Measurements from ENCODE around the gene RBM15.
A peak's percentile ranks its signal among the peaks of the same experiment; 100 is the strongest.

RBM15 gene

DNA sequence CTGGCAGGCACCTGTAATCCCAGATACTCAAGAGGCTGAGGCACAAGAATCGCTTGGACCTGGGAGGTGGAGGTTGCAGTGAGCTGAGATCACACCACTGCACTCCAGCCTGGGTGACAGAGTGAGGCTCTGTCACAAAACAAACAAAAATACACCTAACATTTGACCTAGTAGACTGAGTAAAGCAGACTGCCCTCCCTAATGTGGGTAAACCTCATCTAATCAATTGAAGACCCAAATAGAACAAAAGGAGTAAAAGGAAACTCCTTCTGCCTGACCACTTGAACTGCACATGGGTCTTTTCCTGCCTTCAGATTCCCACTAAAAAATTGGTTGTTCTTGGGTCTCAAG, 19.0 kb upstream of the RBM15 start:
- DNase-seq, result no peak

DNA sequence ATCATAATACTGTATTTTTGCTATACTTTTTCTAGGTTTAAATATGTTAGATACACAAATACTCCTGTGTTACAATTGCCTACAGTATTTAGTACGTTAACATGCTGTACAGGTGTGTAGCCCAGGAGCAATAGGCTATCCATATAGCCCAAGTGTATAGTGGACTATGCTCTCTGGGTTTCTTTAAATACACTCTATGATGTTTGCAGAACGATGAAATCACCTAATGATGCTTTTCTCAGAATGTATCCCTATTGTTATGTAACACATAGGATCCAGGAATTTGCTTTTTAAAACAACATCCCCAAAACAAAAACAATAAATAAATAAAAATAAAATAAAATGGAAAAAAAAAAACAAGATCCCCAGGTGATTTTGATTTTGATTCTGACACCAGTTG, 18.1 kb upstream of the RBM15 start:
- no peak for DNase-seq

DNA sequence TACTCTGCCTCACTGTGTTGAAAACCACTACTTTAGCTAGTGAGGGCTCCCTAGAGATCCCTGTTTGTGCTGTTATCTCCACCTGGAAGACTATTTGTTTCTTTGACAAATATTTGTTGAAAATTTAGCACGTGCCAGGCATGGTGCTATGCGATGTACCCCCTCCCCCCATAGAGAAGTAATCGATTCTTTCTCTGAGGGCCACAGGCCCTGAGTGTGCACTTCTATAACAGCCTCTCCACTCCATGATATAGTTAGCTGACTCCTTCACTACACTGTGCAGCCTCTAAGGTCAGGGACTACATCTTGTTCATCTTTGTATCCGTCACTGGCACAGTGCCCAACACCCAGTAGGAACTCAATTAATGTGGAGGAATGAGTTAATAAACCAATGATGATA, 17.3 kb upstream of the RBM15 start:
- DNase-seq, result no peak

DNA sequence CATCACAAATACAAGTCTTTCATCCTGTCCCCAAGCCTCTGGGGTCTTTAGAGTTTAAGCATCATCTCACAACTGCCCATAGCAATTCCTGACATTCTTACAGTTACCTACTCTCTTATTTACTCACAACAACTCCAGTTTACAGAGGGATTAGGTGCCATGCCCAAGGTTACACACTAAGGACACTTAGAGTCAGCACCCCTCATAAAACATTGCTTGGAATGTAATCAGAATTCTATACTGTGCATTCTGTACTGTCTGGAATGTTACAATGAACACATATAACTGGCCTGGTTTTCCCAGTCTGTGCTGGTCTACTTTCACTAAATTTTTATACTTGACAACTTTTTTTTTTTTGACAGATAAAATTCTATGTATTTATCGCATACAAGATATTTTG, 14.5 kb upstream of the RBM15 start:
- no peak for DNase-seq

- no peak for DNase-seq
Observed at GRCh38 chr1:110326826-110327225, 12.4 kb upstream of the RBM15 start.

DNA sequence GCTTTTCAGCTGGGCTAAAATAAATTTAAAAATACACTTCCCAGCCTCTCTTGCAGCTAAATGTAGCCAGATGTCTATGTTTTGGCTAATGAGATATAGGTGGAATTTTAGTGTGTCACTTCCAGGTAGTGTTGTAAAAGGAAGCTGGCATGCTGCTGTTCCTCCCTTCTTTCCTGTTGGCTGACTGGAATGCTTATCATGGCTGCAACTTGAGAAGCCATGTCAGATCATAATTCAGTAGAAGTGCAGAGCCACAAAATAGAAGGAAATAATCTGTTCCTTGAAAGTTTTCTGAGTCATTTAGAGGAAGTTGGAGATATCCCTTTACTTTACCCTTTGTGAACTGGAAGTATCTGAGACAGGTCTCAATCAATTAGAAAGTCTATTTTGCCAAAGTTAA, 10.9 kb upstream of the RBM15 start:
- DNase-seq, result no peak

DNA sequence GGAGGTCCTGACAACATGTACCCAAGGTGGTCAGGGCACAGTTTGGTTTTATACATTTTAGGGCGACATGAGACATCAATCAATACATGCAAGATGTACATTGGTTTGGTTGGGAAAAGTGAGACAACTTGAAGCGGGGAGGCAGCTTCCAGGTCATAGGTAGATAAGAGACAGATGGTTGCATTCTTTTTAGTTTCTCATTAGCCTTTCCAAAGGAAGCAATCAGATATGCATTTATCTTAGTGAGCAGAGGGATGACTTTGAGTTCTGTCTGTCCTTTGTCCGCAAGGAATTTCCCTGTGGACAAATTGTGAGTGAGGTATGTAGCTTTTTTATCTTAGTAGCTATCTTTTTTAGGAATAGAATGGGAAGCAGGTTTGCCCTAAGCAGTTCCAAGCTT, 10.5 kb upstream of the RBM15 start:
- DNase-seq, result no peak

GRCh38 chr1:110335265-110335664, 3.9 kb upstream of the RBM15 start:
- no peak for DNase-seq

- DNase-seq, result no peak
Observed at GRCh38 chr1:110336300-110337039, 2.7 kb upstream of the RBM15 start.

DNA sequence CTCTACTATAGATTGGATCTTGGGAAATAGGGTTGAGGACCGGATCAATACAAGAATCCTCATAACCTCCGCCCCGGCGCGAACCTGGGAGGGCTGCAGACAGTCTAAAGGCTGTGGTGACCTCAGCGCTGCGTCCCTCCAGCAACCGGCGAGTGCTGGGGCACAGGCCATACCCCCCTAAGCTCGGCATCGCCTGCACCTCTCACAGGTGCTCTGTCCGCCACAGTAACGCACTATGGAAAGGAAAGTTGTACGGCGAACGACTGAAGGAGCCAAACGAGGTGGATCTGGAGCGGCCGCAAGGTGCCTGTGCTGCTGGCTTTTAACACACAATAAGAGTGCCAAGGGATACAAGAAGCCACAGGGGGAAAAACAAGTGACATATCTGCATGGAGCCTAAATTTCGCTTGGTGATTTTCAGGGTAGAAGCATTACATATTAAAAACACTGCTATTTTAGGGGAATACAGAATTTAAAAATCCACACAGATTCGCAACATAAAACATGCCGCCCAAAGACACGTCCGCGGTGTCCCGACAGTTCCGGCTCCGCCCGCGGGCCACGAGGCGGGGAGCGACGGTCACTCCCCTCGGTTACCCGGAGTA, 1.4 kb upstream of the RBM15 start:
- no peak for DNase-seq

- peak; percentile 95 for DNase-seq
Observed at GRCh38 chr1:110338309-110338885, 780 bp upstream of the RBM15 start.

- peak; percentile 63 for DNase-seq
Observed at GRCh38 chr1:110339407-110340206, 430 bp downstream of the RBM15 start.

- no peak for DNase-seq
Observed at GRCh38 chr1:110340207-110340468, 961 bp downstream of the RBM15 start.

DNA sequence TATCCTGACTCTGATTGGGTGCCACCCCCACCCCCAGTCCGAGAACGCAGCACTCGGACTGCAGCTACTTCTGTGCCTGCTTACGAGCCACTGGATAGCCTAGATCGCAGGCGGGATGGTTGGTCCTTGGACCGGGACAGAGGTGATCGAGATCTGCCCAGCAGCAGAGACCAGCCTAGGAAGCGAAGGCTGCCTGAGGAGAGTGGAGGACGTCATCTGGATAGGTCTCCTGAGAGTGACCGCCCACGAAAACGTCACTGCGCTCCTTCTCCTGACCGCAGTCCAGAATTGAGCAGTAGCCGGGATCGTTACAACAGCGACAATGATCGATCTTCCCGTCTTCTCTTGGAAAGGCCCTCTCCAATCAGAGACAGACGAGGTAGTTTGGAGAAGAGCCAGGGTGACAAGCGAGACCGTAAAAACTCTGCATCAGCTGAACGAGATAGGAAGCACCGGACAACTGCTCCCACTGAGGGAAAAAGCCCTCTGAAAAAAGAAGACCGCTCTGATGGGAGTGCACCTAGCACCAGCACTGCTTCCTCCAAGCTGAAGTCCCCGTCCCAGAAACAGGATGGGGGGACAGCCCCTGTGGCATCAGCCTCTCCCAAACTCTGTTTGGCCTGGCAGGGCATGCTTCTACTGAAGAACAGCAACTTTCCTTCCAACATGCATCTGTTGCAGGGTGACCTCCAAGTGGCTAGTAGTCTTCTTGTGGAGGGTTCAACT, 2.1 kb downstream of the RBM15 start:
- no peak for DNase-seq

GRCh38 chr1:110341872-110342331, 2.7 kb downstream of the RBM15 start:
- no peak for DNase-seq

DNA sequence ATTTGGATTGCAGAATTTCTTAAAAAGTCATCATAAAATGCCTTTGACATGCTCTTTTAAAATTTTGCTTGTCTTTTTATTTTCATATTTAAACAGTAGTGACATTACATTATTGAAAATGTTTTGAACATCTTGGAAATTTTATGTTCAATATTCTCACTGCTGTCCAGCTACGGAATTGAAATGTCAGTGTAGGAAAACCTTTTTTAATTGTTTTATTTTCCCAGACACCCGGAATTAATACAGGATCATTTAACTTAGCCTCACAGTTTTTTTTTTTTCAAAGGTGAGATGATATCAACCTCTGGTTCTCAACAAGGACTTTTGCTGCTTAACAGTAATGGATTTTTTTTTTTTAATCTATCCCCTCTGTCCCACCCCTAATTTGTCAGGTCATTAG, 4.1 kb downstream of the RBM15 start:
- DNase-seq, result no peak

DNA sequence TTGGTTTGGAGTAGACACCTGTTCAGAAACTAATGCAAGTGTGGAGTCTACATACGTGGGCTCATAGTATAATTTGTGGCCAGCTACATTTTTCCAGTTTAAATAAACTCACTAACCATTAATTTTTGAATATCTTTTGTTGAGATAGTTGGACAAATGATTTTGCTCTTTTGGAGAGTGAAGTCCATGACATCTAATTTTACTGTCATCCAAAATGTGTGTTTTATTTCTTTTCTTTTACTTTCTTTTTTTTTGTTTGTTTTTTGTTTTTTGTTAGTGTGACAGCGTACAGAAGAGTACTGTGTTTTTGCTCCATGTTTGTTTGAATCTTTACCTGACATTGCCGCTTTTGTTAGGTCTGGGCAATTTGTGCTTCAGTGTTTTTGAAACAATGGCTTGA, 5.0 kb downstream of the RBM15 start:
- no peak for DNase-seq

DNA sequence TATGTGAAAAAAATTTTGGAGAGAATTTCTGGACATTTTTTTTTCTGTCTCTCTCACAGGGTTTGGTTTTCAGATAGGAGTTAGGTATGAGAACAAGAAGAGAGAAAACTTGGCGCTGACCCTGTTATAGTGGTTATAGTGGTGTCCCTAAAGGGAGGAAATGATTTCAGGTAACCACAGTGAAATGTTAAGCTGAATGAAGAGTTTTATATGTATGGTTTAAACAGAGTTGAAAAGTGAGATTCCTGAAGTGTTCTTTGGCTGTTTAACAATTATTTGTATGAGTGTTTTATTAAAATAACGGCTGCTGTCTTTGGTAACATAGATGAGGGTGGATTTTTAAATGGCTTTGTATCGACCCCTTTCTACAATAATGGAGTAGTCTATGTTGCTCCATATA, 6.3 kb downstream of the RBM15 start:
- no peak for DNase-seq

GRCh38 chr1:110346690-110347089, 7.5 kb downstream of the RBM15 start:
- DNase-seq, result no peak

DNA sequence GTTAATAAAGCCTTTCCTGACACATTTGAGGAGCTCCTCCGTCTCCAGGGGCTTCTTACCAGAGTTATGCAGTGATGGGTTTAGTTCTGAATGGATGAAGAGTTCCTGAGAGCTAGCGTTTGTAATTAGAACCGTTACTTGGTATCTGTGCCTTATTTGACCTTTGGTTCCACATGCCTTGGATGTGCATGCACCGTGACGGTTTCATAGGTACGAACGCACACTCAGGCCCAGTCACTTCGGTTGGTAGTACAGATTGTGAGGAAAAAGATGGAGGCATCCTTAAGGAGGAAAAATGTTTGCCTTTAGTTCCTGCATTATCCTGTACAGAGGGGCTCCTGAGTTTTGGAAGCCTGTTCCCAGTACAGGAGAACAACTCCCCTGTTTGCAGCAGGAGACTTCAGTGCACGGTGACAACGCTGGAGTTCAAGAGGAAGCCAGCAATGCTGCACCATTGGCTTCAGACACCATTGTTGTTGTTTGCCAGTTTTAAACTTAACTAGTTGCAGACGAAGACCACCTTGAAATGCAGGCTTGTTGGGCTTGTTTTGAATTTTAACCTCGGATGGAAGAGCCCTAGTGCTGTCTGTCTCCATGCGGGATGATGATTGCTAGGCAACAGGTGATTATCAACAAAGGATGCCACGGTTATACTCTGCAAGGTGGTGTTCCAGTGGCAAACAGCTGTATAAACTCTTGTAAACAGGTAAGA, 8.2 kb downstream of the RBM15 start:
- no peak for DNase-seq

DNA sequence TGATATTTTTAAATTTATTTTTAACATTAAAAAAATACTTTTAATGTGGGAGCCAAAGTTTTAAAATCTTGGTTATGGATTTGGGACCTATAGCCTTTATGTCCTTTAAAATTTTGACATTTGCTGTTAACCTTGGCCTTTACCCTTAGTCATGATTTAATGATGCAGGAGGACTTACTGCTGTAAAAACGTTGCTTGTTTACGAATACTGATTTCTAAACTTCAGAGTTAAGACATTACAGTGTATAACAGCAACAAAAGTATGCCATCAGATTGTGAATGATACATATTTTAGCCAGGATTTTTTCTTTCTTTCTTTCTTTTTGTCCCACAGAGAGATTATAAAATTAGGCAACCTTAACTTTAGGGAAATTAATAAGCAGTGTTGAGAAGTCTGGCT, 8.9 kb downstream of the RBM15 start:
- no peak for DNase-seq

GRCh38 chr1:110348771-110349170, 9.6 kb downstream of the RBM15 start:
- DNase-seq, result no peak

DNA sequence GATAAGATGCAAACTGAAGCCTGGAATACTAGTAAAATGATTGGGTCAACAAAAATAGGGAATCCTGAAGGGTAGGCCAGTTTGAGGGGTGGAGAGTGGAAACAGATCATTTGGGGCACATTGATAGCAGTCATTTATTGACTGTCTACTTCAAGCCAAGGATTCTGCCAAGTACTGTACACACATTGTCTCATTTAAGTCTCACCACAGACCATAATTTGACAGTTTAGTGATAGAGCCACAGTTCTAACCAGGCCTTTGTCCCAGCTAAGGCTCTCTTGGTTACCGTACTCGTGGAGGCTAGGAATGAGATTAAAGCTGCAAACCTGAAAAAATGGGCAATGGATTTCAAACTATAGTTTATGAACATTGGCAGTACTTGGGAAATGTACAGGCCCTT, 11.2 kb downstream of the RBM15 start:
- no peak for DNase-seq

All from CD4-positive, alpha-beta T cell treated with Interleukin-10 for 1 hour (primary cell).